ENCODE results near the gene AGPAT4.

GRCh38 chr6:161268531-161269210 lies 5.2 kb downstream of the AGPAT4 start:
- TF ChIP-seq CTCF (IDR thresholded peaks at IDR 0.05): no peak
- no peak for TF ChIP-seq EP300 (IDR thresholded peaks at IDR 0.05)
